A673 (cell line): ENCODE data around the gene GABPA. TPM values are rescaled to one million over a fixed set of nuclear protein-coding genes. Genes with fewer than 3 reads are reported as not detected.

ENCODE experiments used
- BruUV-seq: library from RNA; stranded (reverse); fragments of 400-500 nt; replicated peaks from 2 replicates; lab custom pipeline; 2021; lab: Mats Ljungman, UMichigan
- CTCF ChIA-PET: fragments of 300-600 bp; sonication (Branson Sonifier 250); formaldehyde crosslinking; loops from one replicate; lab custom pipeline; 2022; ENCODE audit warnings: antibody characterized with exemption; lab: Charles Lee
- POLR2A ChIA-PET: fragments of 300-600 bp; sonication (Branson Sonifier 250); formaldehyde crosslinking; loops from one replicate; lab custom pipeline; 2022; ENCODE audit warnings: antibody characterized with exemption; ENCODE audit not compliant: low non-redundant PET; lab: Charles Lee
- DNase-seq: peaks from one replicate; pipeline ENCODE4 v3.0.0-alpha.2; 2015; ENCODE audit warnings: low spot score
- H3K27ac ChIP-seq: fragments of 200-600 bp; sonication (generic); 2 replicates; pipeline ENCODE4 v1.5.1; 2016; ENCODE audit warnings: mixed run types, low read depth, mild to moderate bottlenecking, mixed read lengths, antibody characterized with exemption, low read length; ENCODE audit not compliant: poor library complexity, severe bottlenecking
- H3K27me3 ChIP-seq: fragments of 200-600 bp; sonication (generic); replicated peaks from 2 replicates; pipeline ENCODE4 v1.6.1; 2017; ENCODE audit warnings: mixed run types, low read depth, mild to moderate bottlenecking, mixed read lengths, antibody characterized with exemption, low read length; ENCODE audit not compliant: insufficient read depth, poor library complexity
- H3K36me3 ChIP-seq: fragments of 200-600 bp; sonication (generic); 2 replicates; pipeline ENCODE4 v1.6.1; 2016; ENCODE audit warnings: mixed run types, mild to moderate bottlenecking, mixed read lengths, antibody characterized with exemption, low read length; ENCODE audit not compliant: insufficient read depth, poor library complexity, severe bottlenecking
- H3K4me1 ChIP-seq: fragments of 200-600 bp; sonication (generic); 2 replicates; pipeline ENCODE4 v1.6.1; 2017; ENCODE audit warnings: mixed run types, mild to moderate bottlenecking, mixed read lengths, antibody characterized with exemption, low read length; ENCODE audit not compliant: insufficient read depth, poor library complexity, severe bottlenecking
- H3K4me3 ChIP-seq: fragments of 200-600 bp; sonication (generic); 2 replicates; pipeline ENCODE4 v1.5.1; 2016; ENCODE audit warnings: low read depth, mixed run types, mild to moderate bottlenecking, mixed read lengths, low read length; ENCODE audit not compliant: poor library complexity, severe bottlenecking
- H3K9me3 ChIP-seq: fragments of 200-600 bp; sonication (generic); 2 replicates; pipeline ENCODE4 v1.6.1; 2016; ENCODE audit warnings: mixed run types, low read depth, mild to moderate bottlenecking, mixed read lengths, antibody characterized with exemption, low read length; ENCODE audit not compliant: poor library complexity, severe bottlenecking
- EZH2 ChIP-seq: fragments of 200-600 bp; sonication (generic); IDR thresholded peaks from 2 replicates; pipeline ENCODE4 v1.6.1; 2017; ENCODE audit warnings: borderline replicate concordance, low read depth, mild to moderate bottlenecking, mixed read lengths, antibody characterized with exemption, low read length; ENCODE audit not compliant: poor library complexity, severe bottlenecking
- intact Hi-C: fragments of 100-400 bp; cut with micrococcal nuclease; formaldehyde crosslinking; loops from one replicate; pipeline ENCODE4 v1.10.0; 2022; ENCODE audit not compliant: unreplicated experiment
- total RNA-seq: library from RNA; stranded (reverse); gene quantifications from 2 replicates; pipeline ENCODE4 v1.2.3, GENCODE V29; 2021
- TF ChIP-seq, protein P1 (sequence below): fragments of 300-800, 200-600 bp; sonication (generic); conservative IDR thresholded peaks from 2 replicates; pipeline ENCODE4 v1.5.1; 2017; ENCODE audit warnings: low read depth, mild to moderate bottlenecking, antibody characterized with exemption, low read length, moderate library complexity, mixed read lengths

Gene GABPA
- total RNA-seq, 1 experiment from 2014 or later: 26.2 TPM

DNA sequence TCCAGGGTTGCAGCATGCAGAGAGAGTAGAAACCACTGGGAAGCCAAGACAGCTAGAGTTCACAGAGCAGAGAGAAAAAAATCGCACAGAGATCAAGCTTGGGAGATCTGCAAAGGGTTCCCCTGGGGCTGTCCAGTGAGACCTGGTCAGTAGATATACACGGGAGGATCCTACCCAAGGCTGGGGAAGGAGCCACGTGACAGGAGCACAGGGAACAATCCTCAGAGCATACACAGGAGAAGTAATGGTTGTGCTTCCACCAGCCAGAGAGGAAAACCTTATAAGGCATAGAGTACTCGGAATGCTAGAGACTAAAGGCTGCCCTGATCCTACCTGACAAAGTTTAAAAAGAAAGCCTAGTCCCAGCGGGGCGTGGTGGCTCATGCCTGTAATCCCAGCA is 53.9 kb downstream of the GABPA start:
- ChIA-PET CTCF (no interaction called here), POLR2A (no interaction called here)
- BruUV-seq: no TSS peak
- no peak for DNase-seq
- intact Hi-C loops: no loop called here
- H3K9me3 ChIP-seq: no peaks in the 10 kb centered on the region
- H3K36me3 ChIP-seq: no peaks in the 10 kb centered on the region
- no peak overlapping the region for H3K27ac ChIP-seq
- H3K27me3 ChIP-seq: no peaks in the 10 kb centered on the region
- no peak for TF ChIP-seq EZH2
- TF ChIP-seq, protein P1, sequence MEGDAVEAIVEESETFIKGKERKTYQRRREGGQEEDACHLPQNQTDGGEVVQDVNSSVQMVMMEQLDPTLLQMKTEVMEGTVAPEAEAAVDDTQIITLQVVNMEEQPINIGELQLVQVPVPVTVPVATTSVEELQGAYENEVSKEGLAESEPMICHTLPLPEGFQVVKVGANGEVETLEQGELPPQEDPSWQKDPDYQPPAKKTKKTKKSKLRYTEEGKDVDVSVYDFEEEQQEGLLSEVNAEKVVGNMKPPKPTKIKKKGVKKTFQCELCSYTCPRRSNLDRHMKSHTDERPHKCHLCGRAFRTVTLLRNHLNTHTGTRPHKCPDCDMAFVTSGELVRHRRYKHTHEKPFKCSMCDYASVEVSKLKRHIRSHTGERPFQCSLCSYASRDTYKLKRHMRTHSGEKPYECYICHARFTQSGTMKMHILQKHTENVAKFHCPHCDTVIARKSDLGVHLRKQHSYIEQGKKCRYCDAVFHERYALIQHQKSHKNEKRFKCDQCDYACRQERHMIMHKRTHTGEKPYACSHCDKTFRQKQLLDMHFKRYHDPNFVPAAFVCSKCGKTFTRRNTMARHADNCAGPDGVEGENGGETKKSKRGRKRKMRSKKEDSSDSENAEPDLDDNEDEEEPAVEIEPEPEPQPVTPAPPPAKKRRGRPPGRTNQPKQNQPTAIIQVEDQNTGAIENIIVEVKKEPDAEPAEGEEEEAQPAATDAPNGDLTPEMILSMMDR: no peak
- H3K4me1 ChIP-seq: peaks cover 8% of the 10 kb centered on the region
- no peak overlapping the region for H3K4me3 ChIP-seq

DNA sequence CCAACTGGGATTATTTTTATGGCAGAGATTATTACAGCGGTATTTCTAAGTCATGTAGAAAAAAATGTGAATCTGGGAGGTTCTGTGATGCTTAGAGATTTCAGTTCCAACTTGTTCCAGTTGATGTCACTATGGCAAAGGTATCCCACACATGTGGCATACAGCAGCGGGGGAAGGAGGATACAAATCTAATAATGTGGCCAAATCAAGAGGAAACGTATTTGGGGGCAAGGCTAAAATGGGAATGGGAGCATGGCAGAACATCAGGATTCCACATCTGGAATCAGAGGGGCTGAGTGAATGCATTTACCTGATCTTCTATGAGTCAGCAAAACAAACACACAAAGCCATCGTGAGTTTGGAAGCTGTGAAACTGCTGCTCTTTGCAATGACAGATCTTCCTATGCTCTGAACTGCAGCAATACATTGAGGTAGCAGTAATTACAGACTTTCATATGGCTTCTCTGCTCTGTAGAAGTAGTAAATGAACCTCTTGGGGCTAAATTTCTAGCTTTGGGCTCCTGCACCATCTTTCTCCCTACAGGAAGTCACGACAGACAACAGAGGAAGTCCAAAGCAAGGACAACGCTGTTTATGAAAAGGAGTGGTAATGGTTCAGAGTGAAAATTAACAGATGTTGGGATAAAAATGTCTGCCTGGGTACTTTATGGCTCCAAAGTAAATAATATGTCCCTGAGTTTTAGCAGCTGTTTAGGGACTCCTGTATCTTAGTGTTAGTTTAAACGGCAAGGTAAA is 55.5 kb downstream of the GABPA start:
- DNase-seq: peak; percentile 79
- Histone ChIP-seq H3K36me3 (no peaks in the 10 kb centered on the region), H3K27ac (peak overlapping the region; percentile 46), H3K27me3 (no peaks in the 10 kb centered on the region), H3K4me1 (peaks cover 8% of the 10 kb centered on the region), H3K9me3 (no peaks in the 10 kb centered on the region), H3K4me3 (peak overlapping the region; percentile 15)
- intact Hi-C loops: loop anchor here (10.0 kb wide), 1 partner anchor 925 kb away; no protein-coding TSS in a partner anchor
- CTCF ChIA-PET: interaction anchor here (0.5 to 1.0 kb wide), 2 partner anchors 11 to 1025 kb away, joined by 3 to 5 read pairs; no protein-coding TSS in a partner anchor
- POLR2A ChIA-PET: no interaction called here
- BruUV-seq: no TSS peak
- TF ChIP-seq EZH2: no peak
- TF ChIP-seq, protein P1: peak; percentile 66

DNA sequence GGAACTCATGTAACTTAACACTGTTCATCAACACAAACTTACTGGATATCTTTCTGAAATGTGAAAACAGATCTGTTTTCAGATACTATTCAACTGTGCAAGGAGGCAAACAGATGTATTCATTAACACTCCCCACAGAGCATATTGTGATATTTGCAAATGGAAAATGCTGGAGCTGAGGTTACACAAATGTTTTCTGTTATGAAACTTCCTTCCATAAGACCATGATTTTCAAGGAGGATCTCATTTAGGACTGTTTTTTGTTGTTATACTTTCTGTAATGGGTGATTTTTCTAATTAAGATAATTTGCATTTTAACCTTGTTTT is 56.1 kb downstream of the GABPA start:
- H3K4me3 ChIP-seq: no peak overlapping the region
- BruUV-seq: no TSS peak
- ChIA-PET CTCF (interaction anchor here (1.0 kb wide), 1 partner anchor 11 kb away, joined by 5 read pairs; no protein-coding TSS in a partner anchor), POLR2A (no interaction called here)
- no peak for DNase-seq
- no peaks in the 10 kb centered on the region for H3K36me3 ChIP-seq
- intact Hi-C loops: loop anchor here (10.0 kb wide), 1 partner anchor 924 kb away; no protein-coding TSS in a partner anchor
- H3K4me1 ChIP-seq: peaks cover 8% of the 10 kb centered on the region
- peak overlapping the region; percentile 46 for H3K27ac ChIP-seq
- H3K27me3 ChIP-seq: no peaks in the 10 kb centered on the region
- TF ChIP-seq, protein P1: no peak
- no peak for TF ChIP-seq EZH2
- H3K9me3 ChIP-seq: no peaks in the 10 kb centered on the region
